LoVo (cell line): ENCODE data around the gene HPCAL1.
"Not testable (repeated sequence)": the region's sequence is repeated elsewhere in the genome, so short reads cannot be mapped to it uniquely, and the experiment has no call there.

ENCODE experiments used
- DNase-seq: peaks from one replicate; pipeline ENCODE4 v3.0.0-alpha.2; 2016; ENCODE audit warnings: low spot score

Gene HPCAL1

DNA sequence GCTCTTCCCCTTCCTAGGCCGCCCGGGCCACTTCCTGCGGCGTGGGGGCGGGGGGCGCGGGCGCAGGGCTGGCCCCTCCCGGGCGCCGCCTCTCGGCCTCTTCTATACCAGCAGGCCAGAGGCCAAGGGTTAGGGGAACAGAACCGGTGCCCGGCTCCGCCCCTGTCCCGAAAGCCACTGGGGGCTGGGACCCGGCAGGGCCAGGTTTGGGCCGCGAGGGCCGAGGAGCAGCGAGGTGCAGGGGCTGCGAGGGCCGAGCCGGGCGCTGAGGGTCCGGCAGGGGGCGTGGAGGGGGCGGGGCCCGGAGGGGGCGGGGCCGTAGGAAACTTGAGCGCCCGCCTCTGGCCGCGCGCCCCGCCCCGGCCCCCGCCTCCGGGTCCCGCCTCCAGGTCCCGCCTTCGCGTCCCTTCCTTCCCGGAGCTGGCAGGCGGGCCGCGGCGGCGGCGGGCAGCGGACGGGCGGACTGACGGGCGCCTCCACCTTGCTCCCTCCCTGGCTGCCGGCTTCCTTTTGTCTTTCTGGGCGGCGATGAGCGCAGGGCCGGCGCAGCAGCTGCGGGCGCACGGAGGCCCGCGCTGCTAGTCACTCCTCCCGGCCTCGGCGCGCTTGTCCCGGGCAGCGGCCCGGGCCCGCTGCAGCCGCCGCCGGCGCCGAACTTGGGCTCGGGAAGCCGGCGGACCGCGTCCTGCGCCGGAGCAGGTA lies at the start of gene HPCAL1:
TSS of gene HPCAL1 (plus strand) at position 426 of the 702 bp plus-strand sequence. CDS start 116,854 bp downstream, outside the sequence.
- peak; percentile 88 for DNase-seq

DNA sequence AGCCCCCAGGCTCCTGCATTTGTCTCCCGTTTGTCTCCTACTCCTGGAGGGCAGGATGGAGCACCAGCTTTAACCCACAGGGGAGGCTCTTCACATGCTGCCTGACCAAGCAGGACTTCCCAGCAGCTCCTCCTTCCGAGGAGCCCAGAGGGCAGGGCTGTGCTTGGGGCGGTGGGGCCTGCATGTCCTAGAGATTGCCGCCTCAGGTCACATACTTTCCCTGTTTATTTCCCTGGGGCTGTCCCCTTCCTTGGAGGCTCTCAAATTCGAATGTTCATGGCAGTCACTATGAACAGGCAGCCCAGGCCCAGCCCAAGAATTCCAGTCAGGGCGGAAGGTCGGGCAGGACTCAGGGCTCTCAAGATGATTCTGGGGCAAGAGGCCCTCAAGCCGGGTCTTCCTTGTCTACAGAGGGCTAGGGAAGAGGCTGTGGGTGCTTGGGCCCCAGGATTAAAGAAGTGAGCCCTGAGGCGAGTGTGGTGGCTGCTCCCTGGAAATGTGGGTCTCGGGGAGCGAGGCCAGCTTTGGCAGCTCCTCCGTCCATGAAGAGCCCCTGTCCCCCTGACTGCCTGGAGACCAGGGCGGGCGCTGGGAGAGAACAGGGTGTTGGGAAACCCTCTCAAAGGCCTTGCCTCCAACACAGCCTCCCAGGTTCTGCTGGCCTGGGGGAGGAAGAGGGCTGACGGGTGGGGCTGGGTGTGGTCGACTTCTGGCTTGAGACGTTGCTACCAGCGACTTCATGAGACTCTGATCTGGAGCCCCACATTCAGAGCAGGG lies 48.9 kb upstream of the HPCAL1 start:
- no peak for DNase-seq

DNA sequence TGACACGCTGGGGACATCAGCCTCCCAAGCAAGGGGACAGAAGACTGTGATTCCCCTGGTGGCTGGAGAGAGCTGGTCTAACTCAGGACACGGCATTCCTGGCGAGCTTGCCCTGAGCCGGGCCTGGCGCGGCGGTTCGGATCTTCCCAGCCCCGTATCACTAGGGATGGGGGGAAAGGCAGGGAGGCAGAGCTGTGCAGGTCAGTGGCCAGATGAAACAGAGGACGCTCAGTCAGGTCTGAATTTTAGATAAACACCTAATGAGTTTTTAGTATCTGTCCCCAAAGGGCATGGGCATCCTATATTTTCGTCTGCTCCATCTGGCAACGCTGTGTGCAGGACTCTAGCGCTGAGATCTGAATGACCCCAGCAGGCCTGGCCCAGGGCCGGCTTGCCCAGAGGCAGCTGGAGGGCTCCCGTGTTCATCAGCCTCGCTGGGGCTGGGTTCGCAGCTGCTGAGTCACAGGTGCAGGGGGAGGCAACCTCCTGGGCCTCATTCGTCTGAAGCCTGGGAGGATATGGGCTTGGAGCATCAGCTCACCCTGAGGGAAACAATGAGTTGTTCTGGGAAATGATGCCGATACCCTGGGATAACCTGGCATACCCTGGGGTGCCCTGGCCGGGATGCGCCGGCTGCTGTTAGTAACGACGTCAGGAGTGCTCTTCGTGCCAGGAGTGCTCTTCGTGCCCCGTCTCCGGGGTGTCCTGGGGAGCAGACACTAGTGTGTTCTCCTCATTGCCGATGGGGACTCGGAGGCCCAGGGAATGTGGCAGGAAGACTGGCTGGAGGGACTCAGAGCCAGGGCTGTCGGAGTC lies 48.1 kb upstream of the HPCAL1 start:
- no peak for DNase-seq

DNA sequence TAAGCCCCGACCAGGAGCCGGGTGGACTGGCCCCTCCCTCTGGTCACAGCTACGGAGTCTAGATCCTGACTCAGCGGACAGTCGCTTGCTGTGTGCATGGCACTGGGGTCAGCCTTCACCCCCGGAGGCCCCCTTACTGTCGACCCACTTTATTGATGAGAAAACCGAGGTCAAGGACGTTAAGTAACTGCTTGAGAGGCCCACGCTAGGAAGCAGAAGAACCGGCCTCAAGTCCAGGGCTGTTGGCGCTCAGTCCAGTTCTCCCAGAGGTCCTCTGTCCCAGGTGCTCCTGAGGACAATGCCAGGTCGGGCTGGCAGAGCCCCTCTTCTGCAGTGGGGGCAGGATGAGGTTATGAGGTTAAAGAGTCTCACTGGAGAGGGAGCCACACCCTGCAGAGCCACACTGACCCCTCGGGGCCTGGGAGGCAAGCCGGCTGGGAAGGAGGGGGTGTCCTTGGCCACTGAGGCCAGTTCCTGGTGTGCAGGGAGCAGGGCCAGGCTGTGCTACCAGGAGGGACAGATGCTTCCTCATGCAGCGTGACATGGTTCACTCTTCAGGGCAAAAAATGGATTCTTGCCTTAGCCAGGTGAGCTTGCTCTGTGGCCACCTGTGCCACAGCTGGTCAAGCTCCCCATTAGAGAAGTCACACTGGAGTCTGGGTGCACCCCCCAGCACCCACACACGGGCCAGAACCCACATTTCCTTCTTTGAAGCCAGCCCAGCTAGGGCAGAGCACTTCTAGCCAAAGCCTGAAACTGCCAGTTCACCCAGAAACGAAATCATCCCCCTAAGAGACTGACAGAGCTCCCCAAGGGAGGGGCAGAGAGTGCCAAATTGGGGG lies 47.3 kb upstream of the HPCAL1 start:
- DNase-seq: no peak

DNA sequence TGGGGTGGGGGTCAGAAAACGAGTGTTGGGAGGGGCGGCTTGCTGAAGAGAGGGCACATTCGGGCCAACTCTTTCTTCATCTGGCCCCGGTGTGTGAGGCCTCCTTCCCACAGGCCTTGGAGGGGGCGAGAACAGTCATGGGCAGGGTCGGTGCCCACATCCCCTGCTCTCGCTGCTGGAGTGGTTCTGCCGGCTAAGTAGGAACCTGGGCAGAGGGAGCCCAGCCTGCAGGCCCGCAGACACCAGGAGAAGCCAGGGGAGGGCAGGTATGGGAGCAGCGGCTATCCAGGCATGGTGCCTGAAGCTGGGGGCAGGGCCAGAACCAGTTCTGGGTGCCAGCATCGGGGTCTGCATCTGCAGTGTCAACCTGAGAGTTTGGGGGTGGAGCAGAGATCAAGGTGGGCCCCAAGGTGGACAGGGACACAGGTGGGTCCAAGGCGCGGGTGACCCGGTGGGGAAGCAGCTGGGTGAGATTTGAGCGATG lies 46.6 kb upstream of the HPCAL1 start:
- DNase-seq: no peak

DNA sequence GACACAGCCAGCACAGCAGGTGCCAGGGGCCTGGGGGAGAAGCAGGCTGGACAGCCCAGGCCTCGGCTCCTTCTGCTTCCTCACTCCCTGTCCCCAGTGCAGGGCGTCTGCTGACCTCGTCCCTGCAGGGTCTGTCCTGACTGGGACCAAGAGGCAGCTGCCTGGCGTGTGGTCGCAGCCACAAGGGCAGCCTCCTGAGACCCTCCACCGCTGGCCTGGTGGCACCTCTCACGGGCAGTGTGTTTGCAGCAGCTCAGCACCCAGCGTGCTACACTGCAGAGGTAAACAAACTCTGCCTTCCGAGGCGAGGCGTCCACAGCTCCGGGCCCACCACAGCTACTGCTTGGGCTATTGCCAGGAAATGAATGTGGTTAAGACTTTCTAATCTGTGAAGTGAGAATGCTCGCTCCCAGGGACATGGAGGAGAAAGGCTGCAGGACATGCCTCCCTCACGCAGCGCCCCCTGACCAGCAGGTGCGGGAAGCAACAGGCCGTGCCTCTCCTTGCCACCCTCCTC lies 46.1 kb upstream of the HPCAL1 start:
- DNase-seq: no peak

DNA sequence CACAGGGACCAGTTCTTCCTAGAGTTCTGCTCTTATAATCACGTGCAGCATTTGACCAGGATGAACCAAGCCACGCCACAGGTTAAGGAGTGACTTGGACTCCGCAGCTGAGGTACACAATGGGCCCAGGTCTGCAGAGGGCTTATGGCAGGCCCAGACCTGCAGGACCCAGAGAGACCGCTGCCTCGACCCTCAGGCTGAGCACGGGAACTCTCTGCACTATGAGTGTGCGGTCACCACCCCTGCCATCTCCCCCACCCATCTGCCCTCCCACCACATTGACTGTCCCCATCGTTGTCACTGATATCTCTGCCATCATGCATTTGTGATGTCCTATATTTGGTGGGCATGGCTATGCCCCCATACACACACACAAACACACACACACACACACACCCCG lies 45.7 kb upstream of the HPCAL1 start:
- DNase-seq: no peak

DNA sequence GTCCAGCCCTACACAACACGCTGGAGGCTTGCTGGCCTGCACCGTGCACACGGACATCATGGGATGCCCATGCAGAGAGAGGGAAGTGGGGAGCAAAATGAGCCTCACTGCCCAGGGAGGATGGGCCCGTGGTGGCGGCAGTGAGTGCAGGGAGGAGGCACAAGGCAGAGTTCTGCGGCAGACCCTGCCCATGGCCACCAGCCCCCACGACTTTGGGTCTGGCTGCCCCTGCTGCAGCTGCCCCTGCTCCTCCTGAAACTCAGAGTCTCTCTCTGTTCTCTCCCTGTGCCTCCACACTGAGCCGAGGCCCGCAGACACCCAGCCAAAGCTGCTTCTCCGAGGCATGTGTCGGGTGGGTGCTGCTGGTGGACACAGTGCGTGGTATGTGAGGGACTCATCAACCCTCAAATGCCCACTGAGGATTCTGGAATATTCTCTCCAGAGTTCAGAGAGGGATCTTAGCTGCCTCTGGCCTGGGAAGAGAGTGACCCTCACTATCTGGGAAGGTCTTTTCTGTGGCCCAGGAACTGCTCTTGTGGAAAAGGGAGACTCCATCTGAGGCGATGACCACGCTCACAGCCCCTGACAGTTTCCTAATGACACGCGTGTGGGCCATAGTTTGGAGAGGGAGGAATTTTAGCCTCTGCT lies 45.1 kb upstream of the HPCAL1 start:
- DNase-seq: no peak

DNA sequence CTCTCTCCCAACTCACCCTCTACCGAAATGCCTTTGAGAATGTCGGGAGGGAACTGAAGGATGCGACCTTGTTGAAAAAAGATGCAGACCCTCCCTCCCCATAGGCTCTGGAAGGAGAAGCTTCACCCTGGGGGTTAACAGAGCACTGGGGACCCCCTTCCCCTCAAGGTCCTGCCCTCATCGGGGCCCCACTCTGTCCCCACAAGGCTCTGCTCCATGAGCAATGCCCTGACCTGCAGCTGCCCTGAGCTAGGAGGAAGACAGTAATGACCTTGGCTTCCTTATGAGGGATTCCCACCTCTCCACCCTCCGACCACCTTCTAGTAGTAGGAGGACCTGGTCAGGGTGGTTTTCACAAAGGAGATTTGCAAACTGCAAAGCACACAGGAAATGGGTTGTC lies 44.4 kb upstream of the HPCAL1 start:
- DNase-seq: no peak

DNA sequence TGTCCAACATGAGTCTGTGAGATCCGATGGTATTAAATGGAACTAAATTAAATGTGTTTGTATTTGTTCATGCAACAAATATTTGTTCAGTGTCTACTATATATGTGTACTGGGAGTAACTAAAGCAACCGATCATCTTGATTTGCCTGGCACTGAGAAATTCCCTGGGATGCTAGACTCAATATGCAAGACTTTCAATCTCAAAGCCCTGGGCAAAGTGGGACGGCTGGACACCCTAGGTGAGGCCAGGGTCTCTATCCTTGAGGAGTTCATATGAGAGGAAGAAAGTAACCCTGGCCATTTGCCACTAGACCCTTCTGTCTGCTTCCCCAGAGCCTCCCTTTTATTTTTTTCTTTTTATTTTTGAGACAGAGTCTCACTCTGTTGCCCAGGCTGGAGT lies 44.0 kb upstream of the HPCAL1 start:
- DNase-seq: no peak

DNA sequence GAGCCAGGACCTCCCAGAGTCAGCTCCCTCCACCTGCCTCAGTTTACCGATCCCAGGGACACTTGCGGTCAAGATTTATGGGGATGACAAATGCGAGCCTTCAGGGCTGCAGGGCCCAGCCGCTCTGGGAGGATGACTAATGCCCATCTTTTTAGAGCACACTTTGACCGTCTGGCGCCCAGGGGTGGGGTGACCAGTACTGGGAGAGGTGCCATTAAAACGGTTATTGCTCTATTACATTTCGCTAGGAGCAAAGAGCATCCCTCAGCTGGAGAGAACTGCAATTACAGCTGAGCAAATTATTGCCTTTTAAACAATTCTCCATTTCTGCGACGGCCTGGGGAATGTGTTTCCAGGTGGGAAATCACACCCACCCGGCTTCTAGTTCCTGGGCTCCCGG lies 42.6 kb upstream of the HPCAL1 start:
- DNase-seq: peak; percentile 68

DNA sequence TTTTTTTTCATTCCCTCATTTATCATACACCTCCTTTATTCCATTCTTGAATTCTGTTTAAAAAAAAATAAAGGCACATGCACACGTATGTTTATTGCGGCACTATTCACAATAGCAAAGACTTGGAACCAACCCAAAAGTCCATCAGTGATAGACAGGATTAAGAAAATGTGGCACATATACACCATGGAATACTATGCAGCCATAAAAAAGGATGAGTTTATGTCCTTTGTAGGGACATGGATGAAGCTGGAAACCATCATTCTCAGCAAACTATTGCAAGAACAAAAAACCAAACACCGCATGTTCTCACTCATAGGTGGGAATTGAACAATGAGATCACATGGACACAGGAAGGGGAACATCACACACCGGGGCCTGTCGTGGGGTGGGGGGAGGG lies 39.2 kb upstream of the HPCAL1 start:
- not testable (repeated sequence) for DNase-seq

DNA sequence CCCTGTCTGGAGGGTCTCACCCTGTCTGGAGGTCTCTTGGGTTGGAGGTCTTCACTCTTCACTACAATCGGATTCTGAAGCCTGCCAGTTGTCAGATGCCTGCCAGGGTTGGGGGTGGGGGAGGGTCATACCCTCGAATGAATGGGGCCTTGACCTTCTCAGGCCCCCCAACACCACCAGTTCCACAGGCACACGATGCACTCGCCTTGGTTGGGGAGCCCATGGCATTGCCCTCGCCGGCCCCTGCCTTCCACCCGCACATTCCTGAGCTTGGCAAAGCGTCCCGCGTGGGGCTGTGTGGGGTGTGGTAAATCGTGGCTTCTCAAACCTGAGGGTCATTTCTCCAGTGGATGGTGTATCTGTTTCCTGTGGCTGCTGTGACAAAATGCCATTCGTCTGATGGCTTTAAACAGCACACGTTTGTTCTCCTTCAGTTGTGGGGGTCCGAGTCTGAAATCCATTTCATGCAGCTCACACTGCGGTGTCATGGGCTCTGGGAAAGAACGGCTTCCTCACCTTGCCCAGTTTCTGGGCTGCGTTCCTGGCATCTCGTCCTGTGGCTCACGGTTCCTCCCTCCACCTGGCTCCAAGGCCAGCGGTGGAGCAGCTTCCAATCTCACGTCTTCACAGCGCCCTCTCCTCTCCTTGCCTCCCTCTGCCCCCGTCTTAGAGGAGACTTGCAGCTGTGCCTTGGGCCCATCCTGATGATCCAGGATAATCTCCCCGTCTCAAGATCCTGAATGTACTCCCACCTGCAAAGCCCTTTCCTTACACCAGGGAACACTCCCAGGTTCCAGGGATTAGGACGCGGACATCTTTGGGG lies 38.0 kb upstream of the HPCAL1 start:
- no peak for DNase-seq

DNA sequence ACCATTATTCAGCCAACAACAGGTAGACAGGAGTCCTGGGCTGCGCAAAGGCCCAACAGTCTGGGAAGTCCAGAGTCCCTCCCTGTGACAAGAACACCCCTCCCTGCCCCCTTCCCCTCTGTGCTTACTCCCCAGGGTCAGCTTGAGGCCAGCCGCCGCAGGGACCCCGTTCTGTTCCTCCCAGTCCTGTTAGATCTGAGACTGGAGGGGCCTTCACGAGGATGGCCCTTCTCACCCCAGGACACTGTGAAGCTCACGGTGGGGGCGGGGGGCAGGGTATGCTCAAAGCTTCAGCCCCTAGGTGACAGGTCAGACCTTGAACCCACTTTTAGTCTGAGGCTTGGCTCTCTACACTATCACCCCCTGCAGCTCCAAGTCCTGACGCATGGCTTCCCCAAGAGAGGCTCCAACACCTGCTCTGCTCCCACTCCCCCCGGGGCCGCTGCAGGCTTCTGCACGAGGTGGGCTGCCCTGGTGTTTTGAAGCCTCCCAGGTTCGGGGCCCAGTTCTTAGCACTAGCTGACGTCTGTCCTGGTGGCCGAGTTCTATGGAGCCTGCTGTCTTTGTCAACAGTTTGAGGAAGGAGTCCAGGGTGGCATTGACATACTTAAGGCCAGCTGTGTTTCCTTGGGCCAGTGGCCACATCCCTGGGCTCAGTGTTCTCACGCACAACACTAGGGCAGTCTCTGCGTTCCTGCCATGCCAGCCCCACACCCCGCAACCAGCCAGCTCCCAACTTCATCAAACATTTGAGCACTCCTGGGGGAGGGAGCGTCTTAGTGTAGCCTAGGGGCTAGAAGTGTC lies 37.2 kb upstream of the HPCAL1 start:
- DNase-seq: no peak

DNA sequence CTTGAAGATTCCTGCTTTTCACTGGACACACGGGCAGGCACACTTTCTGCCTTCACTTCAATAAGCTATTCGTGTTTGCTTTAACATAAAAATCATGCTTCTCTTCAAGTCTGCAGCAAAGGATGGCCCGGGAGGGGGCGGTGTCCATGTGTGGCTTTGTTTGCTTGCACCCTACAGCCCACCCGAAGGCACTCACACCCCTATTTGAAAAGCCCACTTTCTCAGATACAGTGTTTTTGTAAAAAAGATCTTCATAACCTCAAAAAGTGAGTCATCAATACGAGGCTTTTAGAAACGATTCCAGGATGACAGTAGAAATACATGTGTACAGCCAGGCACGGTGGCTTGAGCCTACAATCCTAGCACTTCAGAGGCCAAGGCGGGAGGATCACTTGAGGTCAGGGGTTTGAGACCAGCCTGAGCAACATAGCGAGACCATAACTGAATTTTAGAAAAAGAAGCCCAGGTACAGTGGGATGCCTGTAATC lies 36.5 kb upstream of the HPCAL1 start:
- DNase-seq: no peak

DNA sequence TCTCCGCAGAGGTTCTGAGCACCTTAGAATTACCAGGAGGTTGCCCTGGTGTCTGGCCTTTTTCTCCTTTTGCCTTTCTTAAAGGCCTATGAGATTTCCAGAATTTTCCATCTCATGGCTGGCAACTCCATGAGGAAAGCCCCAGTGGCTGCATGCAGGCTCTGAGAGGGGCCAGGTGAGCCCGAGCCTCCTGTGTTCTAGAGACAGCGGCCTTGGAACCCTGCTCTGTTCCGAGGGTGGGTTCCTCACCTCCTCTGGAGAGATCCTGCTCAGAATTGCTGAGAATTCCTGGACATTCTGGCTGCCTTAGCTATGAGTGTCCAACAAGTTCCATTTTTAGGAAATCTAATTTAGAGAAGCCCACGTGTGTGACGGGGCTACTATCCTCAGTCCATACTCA lies 35.7 kb upstream of the HPCAL1 start:
- no peak for DNase-seq

DNA sequence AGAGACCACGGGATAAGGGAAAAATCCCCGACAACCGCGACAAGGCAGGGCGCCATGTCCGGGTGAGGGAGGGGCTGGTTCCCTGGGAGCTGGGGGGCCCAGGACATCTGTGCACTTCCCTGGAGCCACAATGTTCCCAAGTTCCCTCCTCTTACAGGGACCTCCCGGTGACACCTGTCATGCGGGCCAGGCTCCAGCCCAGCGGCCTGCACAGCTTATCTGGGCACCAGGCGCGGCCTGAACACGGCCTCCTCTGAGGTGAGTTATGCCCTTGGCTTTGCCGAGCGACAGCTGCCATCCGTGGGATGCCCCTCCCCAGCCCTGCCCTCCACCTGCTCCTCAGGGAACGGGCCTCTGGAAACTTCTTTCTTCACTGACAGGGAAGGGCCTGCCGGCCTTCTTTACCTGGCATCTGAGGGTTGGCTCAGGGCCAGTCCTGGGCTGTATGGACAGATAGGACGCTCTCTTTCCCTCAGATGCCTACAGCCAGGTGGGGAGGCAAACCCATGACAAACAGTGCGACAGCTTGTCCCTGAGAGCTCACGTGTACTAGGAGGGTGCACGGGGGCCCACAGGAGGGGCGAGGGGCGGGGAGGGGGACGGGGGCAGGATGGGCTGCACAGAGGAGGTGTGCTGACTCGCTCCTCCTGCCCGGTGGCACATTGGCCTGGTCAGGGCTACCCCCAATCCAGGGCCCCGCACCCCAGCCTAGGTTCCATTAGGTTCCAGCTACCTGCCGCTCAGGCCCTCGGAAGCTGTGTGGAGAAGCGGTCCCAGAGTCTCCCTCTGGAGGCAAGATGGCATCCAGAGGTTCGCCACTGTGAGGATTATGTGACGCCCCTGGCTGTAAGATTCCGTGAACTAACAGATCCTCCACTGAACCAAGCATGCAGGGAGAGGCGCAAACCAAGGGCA lies 34.9 kb upstream of the HPCAL1 start:
- no peak for DNase-seq

DNA sequence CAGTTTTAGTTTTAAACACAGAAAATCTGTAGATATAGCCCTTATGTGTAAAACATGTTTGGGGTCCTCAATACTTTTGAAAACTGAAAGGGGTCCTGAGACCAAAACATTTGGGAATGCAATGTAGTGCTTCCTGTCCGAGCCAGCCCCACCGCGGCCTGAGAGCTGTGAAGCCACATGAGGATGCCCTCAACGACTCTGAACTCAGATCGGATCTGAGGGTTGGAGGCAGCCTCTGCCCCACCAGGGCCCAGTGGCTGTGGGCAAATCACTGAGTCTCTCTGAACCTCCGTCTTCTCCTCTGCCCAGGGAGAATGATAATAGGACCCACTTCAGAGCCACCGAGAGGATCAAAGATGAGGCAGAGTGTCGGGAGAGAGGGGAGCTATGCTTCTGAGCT lies 33.4 kb upstream of the HPCAL1 start:
- DNase-seq: no peak
